ENCODE measurements around the gene GALNT15. TPM values are rescaled to one million over a fixed set of nuclear protein-coding genes. Genes with fewer than 3 reads are reported as not detected.

GALNT15 gene
- total RNA-seq, 1 donor from 2014 or later: 0.95 TPM

- H3K9ac ChIP-seq (ENCODE audit: low read length): no peak overlapping the region
- Mint-ChIP-seq H3K27ac (ENCODE audit: unreplicated experiment) (no peak overlapping the region), H3K27me3 (ENCODE audit: low read depth, unreplicated experiment) (peaks cover 3% of the 10 kb centered on the region), H3K4me1 (ENCODE audit: low read depth, unreplicated experiment) (no peaks in the 10 kb centered on the region), H3K4me3 (ENCODE audit: unreplicated experiment) (no peak overlapping the region), H3K9me3 (ENCODE audit: unreplicated experiment) (no peaks in the 10 kb centered on the region), H3K36me3 (ENCODE audit: low read depth, unreplicated experiment) (no peaks in the 10 kb centered on the region)
- TF ChIP-seq CTCF (IDR thresholded peaks at IDR 0.05; ENCODE audit: insufficient read depth, low read depth, low read length) (no peak), EZH2 (IDR thresholded peaks at IDR 0.05; ENCODE audit: insufficient read depth, low read length) (no peak)
- H4K20me1 ChIP-seq (ENCODE audit: insufficient read depth, low read length): no peaks in the 10 kb centered on the region
- no peaks in the 10 kb centered on the region for H3K4me1 ChIP-seq (ENCODE audit: insufficient read depth, low read length)
- H2AFZ ChIP-seq (ENCODE audit: low read depth, low read length): no peak overlapping the region
- no peaks in the 10 kb centered on the region for H3K36me3 ChIP-seq (ENCODE audit: insufficient read depth, low read length)
- FAIRE-seq (no peak), DNase-seq (ENCODE audit: low read depth) (no peak)
- H3K9me3 ChIP-seq (ENCODE audit: insufficient read depth, low read depth, low read length): no peaks in the 10 kb centered on the region
- H3K4me3 ChIP-seq (ENCODE audit: insufficient read depth, low read depth, low read length): no peak overlapping the region
- no peaks in the 10 kb centered on the region for H3K27me3 ChIP-seq (ENCODE audit: insufficient read depth, low read length)
- no peak overlapping the region for H3K4me2 ChIP-seq (ENCODE audit: low read length)
- no peaks in the 10 kb centered on the region for H3K79me2 ChIP-seq (ENCODE audit: insufficient read depth, low read length)
- no peak overlapping the region for H3K27ac ChIP-seq (ENCODE audit: low read depth, low read length)
Measured at GRCh38 chr3:16192176-16192811, 17.8 kb downstream of the GALNT15 start.

- no peak overlapping the region for H3K9ac ChIP-seq (ENCODE audit: low read length)
- no peak for FAIRE-seq
- H3K36me3 ChIP-seq (ENCODE audit: insufficient read depth, low read length): no peaks in the 10 kb centered on the region
- peaks cover 19% of the 10 kb centered on the region for H3K4me1 ChIP-seq (ENCODE audit: insufficient read depth, low read length)
- peaks cover 5% of the 10 kb centered on the region for H3K27me3 Mint-ChIP-seq (ENCODE audit: low read depth, unreplicated experiment)
- H3K79me2 ChIP-seq (ENCODE audit: insufficient read depth, low read length): no peaks in the 10 kb centered on the region
- H3K4me1 Mint-ChIP-seq (ENCODE audit: low read depth, unreplicated experiment): peaks cover 9% of the 10 kb centered on the region
- H3K27ac Mint-ChIP-seq (ENCODE audit: unreplicated experiment): no peak overlapping the region
- no peak overlapping the region for H2AFZ ChIP-seq (ENCODE audit: low read depth, low read length)
- H3K27me3 ChIP-seq (ENCODE audit: insufficient read depth, low read length): no peaks in the 10 kb centered on the region
- no peaks in the 10 kb centered on the region for H4K20me1 ChIP-seq (ENCODE audit: insufficient read depth, low read length)
- no peak overlapping the region for H3K4me2 ChIP-seq (ENCODE audit: low read length)
- no peak for DNase-seq (ENCODE audit: low read depth)
- no peak overlapping the region for H3K27ac ChIP-seq (ENCODE audit: low read depth, low read length)
- no peaks in the 10 kb centered on the region for H3K36me3 Mint-ChIP-seq (ENCODE audit: low read depth, unreplicated experiment)
- no peak overlapping the region for H3K4me3 ChIP-seq (ENCODE audit: insufficient read depth, low read depth, low read length)
- H3K9me3 Mint-ChIP-seq (ENCODE audit: unreplicated experiment): no peaks in the 10 kb centered on the region
- TF ChIP-seq EZH2 (IDR thresholded peaks at IDR 0.05; ENCODE audit: insufficient read depth, low read length) (no peak), CTCF (IDR thresholded peaks at IDR 0.05; ENCODE audit: insufficient read depth, low read depth, low read length) (no peak)
- no peak overlapping the region for H3K4me3 Mint-ChIP-seq (ENCODE audit: unreplicated experiment)
- no peaks in the 10 kb centered on the region for H3K9me3 ChIP-seq (ENCODE audit: insufficient read depth, low read depth, low read length)
Measured at GRCh38 chr3:16198427-16198826, 23.9 kb downstream of the GALNT15 start.

- H3K9ac ChIP-seq (ENCODE audit: low read length): no peak overlapping the region
- no peak overlapping the region for H3K4me3 ChIP-seq (ENCODE audit: insufficient read depth, low read depth, low read length)
- no peaks in the 10 kb centered on the region for H3K79me2 ChIP-seq (ENCODE audit: insufficient read depth, low read length)
- H3K27me3 Mint-ChIP-seq (ENCODE audit: low read depth, unreplicated experiment): peaks cover 5% of the 10 kb centered on the region
- H3K36me3 ChIP-seq (ENCODE audit: insufficient read depth, low read length): no peaks in the 10 kb centered on the region
- H3K4me2 ChIP-seq (ENCODE audit: low read length): no peak overlapping the region
- FAIRE-seq (no peak), DNase-seq (ENCODE audit: low read depth) (no peak)
- no peaks in the 10 kb centered on the region for H3K9me3 Mint-ChIP-seq (ENCODE audit: unreplicated experiment)
- H3K36me3 Mint-ChIP-seq (ENCODE audit: low read depth, unreplicated experiment): no peaks in the 10 kb centered on the region
- H2AFZ ChIP-seq (ENCODE audit: low read depth, low read length): no peak overlapping the region
- no peaks in the 10 kb centered on the region for H3K9me3 ChIP-seq (ENCODE audit: insufficient read depth, low read depth, low read length)
- H3K27ac ChIP-seq (ENCODE audit: low read depth, low read length): no peak overlapping the region
- no peaks in the 10 kb centered on the region for H3K27me3 ChIP-seq (ENCODE audit: insufficient read depth, low read length)
- peaks cover 21% of the 10 kb centered on the region for H3K4me1 Mint-ChIP-seq (ENCODE audit: low read depth, unreplicated experiment)
- H4K20me1 ChIP-seq (ENCODE audit: insufficient read depth, low read length): no peaks in the 10 kb centered on the region
- H3K4me1 ChIP-seq (ENCODE audit: insufficient read depth, low read length): peaks cover 25% of the 10 kb centered on the region
- H3K27ac Mint-ChIP-seq (ENCODE audit: unreplicated experiment): no peak overlapping the region
- no peak overlapping the region for H3K4me3 Mint-ChIP-seq (ENCODE audit: unreplicated experiment)
- TF ChIP-seq EZH2 (IDR thresholded peaks at IDR 0.05; ENCODE audit: insufficient read depth, low read length): no peak
- TF ChIP-seq CTCF (IDR thresholded peaks at IDR 0.05; ENCODE audit: insufficient read depth, low read depth, low read length): no peak
Measured at GRCh38 chr3:16199769-16200168, 25.3 kb downstream of the GALNT15 start.

All from astrocyte (in vitro differentiated cells and primary cell).